ENCODE results near the gene SDCCAG8. TPM values are rescaled to one million over a fixed set of nuclear protein-coding genes. Genes with fewer than 3 reads are reported as not detected.
A peak's percentile ranks its signal among the peaks of the same experiment; 100 is the strongest.
"Not testable (repeated sequence)": the region's sequence is repeated elsewhere in the genome, so short reads cannot be mapped to it uniquely, and the experiment has no call there.

The SDCCAG8 gene
- total RNA-seq, result 29.4 and 30.9 TPM in 2 replicates
- 20.1 TPM for polyA plus RNA-seq (2012)

DNA sequence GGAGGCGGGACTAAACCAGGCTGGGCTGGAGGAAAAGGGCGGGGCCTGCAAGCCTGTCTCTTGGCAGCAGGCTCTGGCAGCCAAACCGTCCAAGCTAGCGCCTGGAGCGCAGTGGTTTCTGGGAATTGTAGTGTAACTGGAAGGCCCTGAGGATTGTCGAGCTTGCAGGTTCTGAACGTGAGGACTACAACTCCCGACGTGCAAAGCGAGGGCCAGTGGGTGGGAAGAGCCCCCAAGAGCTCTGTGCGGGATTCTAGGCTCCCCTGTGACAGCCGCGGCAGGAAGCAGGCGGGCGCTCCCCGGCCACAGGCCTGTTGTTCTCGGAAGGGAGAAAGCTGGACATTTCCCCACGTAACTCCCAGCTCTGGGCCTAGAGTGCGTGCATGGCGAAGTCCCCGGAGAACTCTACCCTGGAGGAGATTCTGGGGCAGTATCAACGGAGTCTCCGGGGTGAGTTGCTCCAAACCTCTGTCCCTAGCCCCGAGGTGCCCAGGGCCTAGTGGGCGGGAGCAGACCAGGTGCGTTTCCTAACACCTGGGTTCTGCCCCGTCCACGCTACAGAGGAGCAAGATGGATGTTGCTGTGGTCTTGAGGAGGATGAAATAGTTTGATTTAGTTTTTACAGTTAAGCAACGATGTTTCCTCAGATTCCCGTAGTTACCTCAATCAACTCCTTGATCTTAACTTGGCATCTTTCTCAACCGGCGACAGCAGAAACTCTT lies at the start of gene SDCCAG8:
Gene SDCCAG8 (plus strand): TSS at position 251 of the 722 bp plus-strand sequence. CDS start 133 bp downstream, at position 384.
- DNase-seq (ENCODE audit: low read depth), result peak; percentile 100

DNA sequence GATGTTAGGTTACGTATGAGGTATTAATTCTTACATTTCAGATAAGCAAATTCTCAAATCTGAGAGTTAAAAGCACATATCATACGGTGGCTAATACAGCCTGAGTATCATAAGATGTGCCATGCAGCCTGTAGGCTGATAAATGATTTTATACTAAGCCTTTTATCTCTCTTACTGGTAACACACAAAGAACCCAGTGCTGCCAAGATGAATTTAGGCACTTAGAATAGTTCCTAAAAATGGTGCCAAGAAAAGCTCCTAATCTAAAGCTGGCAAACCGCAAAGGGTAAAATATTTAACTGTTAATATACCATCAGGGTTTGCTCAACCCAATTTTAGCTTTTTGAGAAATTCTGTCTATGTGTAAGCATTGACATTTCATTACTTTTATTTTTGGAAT lies 43.9 kb upstream of the SDCCAG8 start:
- peak; percentile 36 for DNase-seq (ENCODE audit: low read depth)

DNA sequence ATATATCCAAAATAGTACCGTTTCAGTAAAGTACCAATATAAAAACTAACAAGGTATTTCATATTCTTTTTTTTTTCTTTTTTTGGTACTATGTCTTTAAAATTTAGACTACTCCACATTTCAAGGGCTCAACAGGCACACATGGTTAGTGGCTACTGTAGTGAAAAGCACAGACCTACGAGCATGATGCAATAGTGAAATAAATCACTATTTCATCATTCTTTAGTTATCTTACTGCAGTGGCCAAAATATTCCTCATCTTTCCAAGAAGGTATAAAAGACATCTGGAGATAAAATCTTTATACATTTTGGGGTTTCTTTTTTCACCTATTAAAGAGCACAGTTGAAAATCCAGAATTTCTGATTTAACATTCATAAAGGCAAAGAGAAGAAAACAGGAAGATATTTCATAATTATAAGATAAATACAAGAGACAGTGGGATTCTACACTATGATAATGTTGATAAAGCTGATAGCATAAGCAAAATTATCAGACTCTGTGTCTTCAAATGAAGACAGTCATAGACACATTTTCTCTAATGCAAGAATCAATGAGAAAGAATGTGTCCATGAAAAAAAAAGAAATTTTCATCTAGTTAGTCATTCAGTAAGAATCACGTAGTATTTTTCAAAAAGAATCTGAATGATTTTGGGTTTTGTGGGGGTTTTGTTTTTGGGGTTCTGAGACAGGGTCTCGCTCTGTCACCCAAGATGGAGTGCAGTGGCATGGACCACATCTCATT lies 42.6 kb upstream of the SDCCAG8 start:
- DNase-seq (ENCODE audit: low read depth), result peak; percentile 44

DNA sequence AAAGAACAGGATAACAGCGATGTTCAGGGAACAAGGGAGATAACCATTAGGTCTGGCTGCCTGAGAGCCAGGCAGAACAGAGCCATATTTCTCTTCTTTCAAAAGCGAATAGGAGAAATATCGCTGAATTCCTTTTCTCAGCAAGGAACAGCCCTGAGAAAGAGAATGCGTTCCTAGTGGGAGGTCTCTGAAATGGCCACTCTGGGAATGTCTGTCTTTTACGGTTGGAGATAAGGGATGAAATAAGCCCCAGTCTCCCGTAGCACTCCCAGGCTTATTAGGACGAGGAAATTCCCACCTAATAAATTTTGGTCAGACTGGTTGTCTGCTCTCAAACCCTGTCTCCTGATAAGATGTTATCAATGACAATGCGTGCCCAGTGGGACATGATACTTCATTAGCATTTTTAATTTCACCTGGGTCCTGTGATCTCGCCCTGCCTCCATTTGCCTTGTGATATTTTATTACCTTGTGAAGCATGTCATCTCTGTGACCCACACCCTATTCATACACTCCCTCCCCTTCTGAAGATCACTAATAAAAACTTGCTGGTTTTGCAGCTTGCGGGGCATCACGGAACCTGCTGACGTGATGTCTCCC lies 40.5 kb upstream of the SDCCAG8 start:
- DNase-seq (ENCODE audit: low read depth), result not testable (repeated sequence)

DNA sequence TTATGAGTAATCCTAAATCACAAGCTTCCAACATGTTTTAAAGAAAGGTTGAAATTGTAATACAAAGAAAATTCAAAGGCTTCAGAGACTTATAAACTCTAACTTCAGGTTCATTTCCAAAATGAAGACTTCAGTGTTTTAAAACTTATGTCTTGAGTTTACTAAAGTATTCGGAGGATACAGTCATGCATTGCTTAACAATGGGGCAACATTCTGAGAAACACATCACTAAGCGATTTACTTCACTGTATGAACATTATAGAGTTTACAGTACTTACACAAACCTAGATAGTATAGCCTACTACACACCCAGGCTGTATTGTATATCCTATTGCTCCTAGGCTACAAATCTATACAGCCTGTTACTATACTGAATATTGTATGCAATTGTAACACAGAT lies 39.1 kb upstream of the SDCCAG8 start:
- DNase-seq (ENCODE audit: low read depth), result no peak

DNA sequence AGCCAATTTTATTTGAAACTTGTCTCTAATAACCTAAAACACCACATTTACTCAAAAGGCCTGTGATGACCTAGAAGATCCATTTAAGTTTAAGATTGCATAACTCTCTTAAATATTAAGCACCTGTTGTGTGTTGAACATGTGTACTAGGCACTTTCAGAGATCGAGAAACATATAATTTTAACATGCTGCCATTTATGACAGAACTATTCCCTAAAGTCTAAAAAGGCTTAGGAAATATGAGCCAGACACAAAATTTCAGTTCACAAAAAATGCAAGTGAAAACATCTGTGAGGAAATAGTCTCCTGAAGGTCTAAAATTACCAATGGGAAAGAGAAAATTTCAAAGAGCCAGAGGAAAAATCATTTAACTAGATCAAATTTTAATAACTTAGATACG lies 38.5 kb upstream of the SDCCAG8 start:
- peak; percentile 9 for DNase-seq (ENCODE audit: low read depth)

DNA sequence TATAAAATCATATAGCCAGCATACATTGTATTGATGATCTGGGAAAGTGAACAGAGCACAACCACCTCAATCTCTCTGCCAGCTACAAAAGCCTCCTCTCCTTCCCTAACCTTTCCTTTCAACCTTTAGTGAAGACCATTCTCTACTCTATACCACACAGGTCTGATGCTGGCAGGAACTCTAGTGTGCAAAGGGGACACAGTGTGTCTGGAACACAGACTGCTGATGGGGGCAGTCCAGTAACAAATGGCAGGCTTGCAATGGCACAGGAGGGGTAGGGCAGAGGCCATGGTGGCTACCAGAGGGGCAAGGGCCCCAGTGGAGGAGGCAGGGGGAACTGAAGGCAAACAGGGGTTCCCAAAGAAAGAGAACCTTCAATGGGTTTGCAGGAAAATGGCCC lies 37.8 kb upstream of the SDCCAG8 start:
- DNase-seq (ENCODE audit: low read depth), result no peak

DNA sequence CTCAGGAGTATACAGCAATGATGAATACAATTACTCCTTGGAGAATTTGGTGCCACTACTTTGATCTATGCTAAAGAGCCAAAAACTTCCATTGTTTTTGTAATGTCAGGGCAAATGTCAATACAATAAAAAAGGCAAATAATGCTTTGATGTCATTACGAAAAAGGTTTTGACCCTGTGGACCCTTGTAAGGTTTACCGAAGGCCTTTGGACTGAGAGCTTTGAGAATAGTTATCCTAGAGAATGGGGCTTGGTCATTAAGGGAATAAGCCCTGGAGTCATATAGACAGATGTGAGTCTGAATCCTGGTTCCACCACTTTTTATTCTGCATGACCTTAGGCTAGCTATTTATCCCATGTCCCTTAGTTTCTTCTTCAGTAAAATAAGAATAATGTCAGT lies 28.2 kb upstream of the SDCCAG8 start:
- DNase-seq (ENCODE audit: low read depth), result no peak

DNA sequence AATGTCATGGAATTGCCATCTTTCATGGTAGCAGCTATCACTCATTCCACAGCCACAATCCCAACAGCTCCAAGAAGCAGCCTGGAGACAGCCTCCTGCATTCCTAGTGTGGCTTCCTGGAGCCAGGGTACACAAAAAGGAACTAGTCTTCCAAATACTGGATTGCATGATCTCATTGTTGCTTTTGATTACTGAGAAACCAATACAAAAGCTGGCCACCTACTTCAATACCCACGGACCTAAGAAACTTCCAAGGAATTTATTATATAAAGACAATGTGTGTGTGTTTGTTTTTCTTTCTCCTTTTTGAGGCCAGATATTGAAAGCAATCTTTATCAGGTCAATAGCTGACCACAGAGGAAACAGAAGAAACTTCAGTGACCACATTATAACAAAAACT lies 26.3 kb upstream of the SDCCAG8 start:
- DNase-seq (ENCODE audit: low read depth), result no peak

DNA sequence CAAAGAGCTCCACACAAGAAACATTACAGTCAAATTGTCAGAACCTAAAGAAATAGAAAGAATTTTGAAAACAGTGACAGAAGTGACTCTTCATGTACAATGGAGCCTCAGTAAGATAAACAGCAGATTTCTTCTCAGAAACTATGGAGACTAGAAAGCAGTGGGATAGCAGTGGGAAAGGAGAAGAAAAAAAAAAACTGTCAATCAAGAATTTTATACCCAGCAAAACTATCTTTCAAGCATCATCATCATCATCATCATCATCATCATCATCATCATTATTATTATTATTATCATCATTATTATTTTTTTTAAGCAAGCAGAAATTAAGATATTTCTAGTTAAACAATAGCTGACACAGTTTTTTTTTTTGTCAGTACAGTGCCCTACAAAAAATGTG lies 24.9 kb upstream of the SDCCAG8 start:
- DNase-seq (ENCODE audit: low read depth), result peak; percentile 41

DNA sequence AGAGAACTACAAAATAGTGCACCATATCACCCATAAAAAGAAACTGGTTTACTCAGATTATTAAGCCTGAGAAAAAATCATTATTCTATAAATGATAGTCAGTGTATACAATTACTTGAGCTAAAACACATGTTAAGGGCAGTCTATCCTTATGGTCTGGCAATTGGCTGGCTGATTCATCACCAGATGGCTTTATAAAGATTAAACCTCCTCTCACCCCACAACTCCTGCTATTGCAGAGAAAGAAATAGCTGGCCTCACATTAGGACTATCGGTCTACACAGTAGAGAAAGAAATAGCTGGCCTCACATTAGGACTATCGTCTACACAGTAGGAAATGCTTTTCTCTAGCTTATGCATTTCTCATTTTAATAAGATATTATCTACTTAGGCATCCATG lies 21.9 kb upstream of the SDCCAG8 start:
- DNase-seq (ENCODE audit: low read depth), result peak; percentile 50

DNA sequence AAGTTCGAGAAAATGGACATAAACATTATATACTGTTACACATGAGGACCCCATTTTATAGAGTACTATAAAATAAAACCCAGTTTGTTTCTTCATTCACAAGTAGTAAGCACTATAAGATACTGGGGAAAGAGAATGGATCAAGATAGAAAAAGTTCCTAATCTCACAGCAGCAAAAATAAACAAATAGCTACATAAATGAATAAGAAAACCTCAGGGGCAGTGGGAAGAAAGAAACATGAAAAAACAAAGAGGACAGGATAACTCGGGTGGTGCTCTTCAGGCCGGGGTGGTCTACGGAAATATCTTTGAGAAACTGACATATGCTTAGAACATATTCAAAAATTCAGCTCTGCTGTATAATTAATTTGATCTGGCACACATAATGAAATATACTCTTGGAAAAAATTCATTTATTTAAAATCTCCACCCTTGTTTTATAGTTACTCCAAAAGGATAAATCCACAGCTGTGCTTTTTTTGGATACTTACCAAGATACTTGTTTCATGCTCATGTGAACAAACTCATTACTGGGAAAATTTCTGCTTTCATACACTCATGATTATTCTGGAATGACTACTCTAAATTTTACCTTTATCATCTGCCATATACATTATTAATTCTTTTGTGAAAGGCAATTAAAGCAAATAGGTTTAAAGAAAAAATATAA lies 20.7 kb upstream of the SDCCAG8 start:
- peak; percentile 64 for DNase-seq (ENCODE audit: low read depth)

DNA sequence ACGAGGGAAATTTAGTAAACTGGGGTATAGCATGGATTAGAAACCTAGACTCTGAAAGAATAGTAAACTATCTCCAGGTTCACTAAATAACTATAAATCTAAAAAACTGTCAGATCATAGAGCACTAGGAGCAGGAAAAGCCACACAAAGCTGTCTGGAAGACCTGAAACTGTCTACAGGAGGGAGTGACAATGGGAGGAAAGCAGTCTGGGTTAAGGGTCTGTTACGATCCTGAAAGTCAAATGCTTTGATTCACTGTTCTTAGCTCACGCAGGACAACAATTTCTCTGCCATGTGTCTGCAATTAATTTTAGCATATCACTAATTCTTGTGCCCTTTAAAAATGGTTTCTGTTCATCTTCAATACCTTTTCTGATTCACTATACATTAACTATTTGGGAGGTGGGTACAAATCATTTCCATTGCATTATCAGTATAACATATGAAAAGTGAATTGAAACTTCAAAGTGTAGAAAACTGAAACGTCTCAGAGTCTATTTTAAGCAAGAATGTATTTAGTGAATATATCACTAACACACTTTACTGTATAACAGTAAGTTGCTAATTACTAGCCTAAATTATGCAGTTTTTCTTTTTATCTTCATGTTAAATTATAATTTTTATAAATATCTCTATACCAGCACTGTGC lies 19.1 kb upstream of the SDCCAG8 start:
- DNase-seq (ENCODE audit: low read depth), result no peak

DNA sequence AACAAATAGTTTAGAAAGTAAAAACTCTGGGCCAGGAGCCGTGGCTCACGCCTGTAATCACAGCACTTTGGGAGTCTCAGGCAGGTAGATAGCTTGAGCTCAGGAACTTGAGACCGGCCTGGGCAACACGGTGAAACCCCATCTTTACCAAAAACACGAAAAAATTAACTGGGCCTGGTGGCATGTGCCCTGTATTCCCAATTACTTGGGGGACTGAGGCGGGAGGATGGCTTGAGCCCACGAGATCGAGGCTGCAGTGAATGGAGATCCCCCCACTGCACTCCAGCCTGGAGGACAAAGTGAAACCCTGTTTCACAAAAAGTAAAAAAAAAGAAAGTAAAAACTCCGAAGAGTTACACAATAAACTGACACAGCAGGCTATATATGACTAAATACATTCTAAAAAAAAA lies 11.4 kb upstream of the SDCCAG8 start:
- no peak for DNase-seq (ENCODE audit: low read depth)

DNA sequence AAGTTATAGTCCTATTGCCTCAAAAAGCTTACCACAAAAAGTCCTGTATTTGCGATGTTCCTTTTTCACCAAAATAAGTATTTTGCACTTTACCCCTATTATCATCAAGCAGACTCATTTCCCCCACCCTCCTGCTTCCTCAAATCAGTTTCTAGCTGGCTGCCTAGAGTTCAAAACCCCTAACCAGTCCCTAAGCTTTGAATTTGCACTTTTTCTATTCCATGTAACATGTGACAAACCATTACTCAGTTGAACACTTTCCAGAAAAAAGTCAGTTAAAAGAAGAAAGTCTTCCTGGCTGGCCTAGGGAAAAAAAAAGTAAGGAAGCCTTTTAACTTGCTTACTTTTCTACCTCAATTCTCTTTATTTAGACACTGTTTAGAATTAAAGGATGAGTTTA lies 8.9 kb upstream of the SDCCAG8 start:
- peak; percentile 32 for DNase-seq (ENCODE audit: low read depth)

DNA sequence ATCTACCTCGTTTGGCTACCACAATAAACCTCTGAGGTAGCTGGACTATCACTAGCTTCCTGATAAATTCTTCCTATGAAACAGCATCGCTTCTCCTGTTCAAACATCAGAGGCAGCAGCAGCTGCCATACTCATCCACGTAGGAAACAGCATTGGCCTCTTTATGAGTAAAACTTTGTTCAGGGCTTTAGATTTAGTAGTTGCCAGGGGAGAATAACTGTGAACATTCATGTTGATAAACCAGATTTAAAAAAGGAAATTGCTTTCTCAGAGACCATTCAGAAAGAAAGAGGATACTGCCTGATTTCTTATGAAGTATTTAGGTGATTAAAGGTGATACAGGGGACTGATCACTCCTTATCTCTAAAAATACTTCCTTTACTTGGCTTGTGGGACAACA lies 7.9 kb upstream of the SDCCAG8 start:
- no peak for DNase-seq (ENCODE audit: low read depth)

DNA sequence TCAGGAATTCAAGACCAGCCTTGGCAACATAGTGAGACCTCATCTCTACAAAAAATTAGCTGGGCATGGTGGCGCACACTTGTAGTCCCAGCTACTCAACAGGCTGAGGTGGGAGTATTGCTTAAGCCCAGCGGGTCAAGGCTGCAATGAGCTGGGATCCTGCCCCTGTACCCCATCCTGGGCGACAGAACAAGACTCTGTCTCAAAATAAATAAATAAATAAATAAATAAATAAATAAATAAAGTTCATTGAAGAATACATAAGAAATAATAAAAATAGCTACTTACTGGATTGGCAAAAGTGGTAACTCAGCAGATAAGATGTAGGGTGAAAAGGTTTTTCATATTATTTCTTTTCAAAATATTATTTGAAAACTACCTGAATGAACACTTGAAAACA lies 6.6 kb upstream of the SDCCAG8 start:
- DNase-seq (ENCODE audit: low read depth), result no peak

DNA sequence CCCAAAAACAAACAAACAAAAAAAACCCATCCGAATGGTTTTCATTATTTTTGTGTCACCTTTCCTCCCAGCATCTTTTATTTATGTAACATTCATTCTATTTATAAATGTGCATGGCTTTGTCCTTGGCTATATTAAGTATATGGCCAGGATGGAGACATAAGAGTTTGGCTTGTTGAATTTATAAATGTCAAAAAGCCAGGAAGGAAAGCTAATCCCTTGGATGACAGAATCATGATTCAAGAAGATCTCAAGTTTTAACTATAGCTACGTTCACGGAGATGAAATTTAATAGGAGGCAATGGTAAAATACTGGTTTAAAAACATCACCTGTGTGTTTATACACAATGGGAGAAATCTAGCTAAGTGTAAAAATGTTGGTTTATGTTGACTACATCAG lies 5.7 kb upstream of the SDCCAG8 start:
- no peak for DNase-seq (ENCODE audit: low read depth)

DNA sequence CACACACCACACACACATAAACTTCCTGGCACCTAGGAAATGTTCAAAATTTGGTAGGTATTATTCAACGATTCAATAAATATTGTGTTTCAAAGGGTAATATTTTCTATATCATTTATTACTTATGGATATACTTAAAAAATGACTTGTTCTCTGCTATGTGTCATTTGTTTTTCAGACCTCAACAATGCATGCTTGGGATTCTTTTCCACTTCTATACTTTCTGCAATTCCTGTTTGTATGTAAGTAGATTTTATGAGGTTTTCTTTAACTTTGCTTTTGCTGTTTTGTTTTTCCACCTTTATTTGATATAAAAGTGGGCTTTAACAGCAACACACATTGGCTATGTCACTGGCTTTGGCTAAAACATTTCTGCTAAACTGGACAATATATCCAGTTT lies 4.3 kb upstream of the SDCCAG8 start:
- no peak for DNase-seq (ENCODE audit: low read depth)

DNA sequence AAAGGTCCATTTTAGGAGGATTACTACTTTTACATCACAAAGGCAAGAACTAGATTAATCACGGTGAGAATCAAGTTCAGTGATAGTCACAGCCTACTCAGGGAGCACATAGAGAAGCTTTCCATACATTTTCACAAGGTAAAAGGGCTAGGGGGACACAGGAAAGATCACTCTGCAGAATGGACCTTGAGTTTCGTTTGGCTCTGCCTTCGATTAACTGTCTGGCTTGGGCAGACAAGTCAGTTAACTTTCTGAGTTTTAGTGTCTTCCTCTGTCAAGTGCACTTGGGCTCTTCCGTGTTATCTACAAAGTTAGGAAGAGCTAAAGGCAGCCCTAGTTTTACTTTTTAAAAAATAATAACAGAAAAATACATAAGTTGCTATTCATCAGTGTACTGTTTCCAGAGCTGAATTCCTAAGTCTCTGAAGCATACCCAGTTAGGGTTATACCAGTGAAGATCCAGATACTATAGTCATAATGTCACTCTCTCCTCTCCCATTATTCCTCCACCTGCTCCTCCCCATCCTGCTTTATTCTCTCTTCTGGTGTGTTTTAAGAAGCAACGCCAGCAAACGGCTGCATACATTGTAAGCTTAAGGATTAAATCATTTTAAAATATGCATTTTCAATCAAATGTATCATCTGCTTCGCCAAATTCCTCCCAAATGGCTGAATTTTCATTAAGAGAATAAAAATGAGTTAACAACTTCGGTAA lies 2.5 kb upstream of the SDCCAG8 start:
- DNase-seq (ENCODE audit: low read depth), result peak; percentile 28

DNA sequence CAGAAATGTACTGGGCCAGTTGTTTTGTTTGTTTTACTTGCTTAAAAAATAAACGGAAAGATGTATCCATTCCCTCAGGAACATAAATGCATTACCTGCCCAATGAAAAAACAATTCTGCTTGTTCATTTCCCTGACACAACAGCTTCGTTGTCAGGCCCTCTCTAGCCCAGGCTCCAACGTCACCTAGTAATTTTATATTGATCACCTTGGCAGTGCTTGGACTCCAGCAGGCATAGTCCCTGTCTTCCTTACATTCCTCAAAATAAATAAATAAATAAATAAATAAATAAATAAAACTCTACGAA lies 2.0 kb upstream of the SDCCAG8 start:
- DNase-seq (ENCODE audit: low read depth), result no peak

Measured in myocyte (in vitro differentiated cells).